HG02623 (cell line): ENCODE measurements around the gene PRSS50.

Experiments used
- ATAC-seq: cut with Tn5 transposase; IDR thresholded peaks from one replicate; pipeline ENCODE4 v1.9.1; 2021; ENCODE audit warnings: moderate library complexity; ENCODE audit not compliant: unreplicated experiment

PRSS50 gene

DNA sequence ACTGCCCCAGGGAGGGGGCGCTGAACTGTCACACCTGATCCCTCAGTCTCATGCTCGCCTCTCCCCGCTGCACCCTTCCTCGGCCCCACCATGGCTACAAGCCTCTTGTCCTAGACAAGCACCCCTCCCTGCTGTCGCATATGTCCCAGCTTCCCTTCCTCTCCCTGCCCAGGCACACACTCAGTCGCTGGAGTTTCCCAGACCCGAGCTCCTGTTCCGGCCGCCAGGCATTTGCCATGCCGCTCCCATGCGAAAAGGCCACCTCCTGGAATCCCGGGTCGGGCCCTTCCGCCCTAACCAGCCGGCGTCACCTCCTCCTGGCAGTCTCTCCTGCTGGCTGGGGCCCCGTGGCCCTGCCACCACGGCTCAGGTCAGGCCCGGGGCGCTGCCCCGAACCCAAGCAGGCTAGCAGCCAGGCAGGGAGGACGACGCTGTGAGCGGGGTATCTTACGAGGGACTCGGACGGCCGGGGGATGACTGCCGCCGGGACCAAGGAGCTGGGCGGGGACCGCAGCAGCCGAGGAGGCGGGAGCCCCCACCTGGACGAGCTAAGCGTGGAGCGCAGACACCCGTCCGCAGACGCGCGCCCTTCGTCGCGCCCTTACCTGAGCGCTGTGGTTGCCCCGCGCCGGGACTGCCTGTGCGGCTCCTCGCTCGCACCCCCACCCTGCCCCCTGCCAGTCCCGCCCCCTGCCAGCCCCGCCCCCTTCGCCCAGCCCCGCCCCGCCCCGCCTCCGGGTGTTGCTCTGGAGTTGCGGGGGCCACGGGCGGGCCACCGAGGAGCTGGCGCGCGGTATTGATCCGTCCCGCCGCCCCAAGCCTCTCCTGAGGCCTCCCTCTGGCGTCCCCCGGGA lies 24.4 kb downstream of the PRSS50 start, which contains the start of gene ALS2CL:
TSS of gene ALS2CL (minus strand) at position 642 of the 854 bp plus-strand sequence. CDS start 4,239 bp downstream, outside the sequence.
- no peak for ATAC-seq

DNA sequence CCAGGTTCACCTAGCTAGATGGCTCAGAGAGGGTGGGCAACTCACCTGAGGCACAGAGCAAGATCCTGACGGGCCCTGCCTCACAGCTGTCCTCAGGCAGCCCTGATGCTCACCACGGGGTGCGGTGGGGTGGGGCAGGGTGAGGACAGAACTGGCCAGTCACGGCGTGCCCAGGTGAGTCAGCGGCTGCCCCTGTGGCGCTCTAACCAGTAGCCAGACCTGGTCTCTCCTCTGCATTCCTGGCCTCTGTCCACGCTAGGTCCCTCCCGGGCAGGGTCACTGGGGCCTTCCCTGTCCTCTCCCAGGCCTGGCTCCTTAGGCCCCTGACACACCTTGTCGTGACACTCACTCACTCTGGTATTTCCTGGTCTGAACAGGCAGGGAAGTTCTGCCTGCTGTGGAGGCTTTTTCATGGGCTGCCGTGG lies 25.1 kb downstream of the PRSS50 start:
- no peak for ATAC-seq

DNA sequence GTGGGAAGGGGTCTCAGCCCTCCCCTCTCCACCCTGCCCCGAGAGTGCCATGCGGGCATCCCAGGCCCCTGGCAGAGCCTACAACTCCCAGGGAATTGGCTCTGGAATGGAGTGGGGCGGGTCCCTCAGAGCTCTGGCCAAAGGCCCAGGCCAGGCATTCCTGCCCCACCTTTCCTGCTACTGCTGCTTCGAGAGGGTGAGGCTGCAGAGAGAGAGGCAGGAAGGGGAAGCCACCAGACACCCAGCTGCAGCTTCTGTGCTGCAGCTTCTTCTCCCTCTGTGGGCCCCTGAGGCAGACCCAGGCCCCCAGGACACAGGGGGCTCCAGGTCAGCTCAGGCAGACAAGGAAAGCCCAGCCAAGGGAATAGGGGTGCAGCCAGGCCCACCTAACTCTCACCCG lies 26.9 kb downstream of the PRSS50 start:
- ATAC-seq: no peak

DNA sequence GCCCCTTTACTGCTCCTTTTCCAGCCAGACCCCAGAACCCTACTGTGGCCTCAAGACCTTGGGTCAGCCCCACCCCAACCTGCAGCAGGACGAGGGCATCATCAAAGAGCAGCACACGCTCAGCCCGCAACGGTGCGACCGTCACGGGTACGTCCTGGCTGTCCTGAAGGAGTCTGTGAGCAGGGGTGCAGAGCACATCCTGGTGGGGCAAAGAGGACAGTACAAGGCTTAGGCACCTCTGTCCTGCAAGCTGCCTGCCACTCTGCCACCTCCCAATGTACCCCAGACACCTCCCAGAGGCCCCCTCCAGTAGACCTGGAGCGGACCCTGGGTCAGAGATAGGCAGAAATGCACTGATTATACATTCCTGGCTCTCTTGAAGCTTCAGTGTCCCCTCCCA lies 32.2 kb downstream of the PRSS50 start:
- no peak for ATAC-seq

DNA sequence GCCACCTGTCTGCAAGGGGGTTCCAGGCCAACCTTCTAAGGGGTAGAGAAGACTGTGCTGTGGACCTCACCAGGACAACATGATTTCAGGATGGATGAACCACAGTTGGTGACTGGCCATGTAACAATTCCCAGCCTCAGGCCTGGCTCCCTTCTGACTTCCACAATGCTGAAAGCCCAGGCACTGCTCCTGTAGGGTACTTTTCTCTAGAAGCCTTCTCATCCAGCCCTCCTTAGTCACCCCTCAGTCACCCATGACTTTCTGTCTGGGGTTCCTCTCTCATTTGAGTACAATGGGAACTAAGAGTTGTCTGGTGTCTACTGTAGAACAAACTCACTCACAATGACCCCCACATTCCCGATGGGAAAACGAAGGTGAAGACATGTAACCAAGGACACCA lies 32.8 kb downstream of the PRSS50 start:
- no peak for ATAC-seq

DNA sequence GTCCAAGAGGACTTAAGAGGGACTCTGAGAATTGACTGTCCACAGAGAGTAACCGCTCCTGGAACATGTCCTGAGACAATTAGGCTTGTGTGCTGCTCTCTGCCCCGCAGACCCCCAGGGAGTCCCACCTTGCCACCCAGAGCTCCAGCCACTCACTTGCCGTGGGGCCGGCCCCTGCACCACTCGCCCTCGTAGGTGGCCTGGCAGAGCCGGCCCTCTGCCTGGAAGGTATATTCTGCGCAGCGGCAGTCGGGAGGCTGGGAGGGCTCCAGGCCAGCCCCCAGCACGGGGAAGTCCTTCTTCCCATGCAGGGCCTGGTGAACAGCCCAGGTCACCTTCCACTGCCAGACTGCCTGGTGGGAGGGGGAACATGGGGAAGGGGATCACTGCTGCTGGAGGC lies 34.7 kb downstream of the PRSS50 start:
- ATAC-seq: no peak

DNA sequence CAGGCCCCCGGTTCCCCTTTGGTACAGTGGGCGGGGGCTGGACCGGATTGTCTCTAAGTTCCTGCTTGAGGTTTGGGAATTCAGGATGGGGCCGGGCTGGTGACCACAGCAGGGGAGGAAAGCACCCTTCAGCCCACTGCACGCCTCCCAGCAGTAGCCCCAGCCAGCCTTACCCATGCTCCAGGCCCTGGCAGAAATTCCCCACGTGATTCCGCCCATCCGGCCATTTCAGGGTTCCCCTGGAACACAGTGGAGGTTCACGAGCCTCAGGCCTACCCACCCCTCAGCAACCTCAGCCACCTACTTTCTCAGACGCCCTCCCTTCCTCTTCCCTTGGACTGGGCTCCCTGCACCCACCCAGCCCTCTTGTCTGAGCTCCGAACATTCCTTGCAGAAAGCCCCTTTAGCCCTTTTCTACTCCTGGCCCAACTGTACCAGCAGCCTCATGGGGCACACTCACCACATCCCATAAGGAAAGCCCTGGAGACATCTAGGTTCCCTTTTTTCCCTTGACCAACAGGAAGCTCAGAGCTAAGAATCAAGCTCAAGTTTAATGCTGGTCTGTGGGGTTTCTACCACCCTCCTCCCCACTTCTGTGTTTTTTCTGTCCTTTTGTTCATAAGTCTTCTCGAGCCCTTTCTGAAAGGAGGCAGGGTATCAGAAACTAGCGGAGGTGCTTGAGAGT lies 35.7 kb downstream of the PRSS50 start:
- ATAC-seq: no peak

DNA sequence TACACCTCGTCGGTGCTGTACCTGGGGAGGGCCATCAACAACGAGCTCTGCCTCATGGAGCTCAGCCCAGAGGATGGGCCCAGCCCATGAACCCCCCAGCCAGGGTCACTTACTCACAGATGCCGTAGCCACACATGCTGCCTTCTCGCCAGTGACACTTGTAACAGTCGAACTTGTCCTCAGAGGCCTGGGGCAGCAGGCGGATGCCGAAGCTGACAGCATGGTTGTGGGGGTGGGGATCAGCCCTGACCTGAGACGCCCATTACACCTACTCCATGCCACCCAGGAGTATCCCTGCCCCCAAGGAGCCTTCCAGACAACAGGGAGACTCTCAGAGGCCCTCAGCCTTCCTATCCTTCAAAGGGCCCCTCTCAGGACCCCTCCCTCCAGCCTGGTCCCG lies 36.3 kb downstream of the PRSS50 start:
- no peak for ATAC-seq

DNA sequence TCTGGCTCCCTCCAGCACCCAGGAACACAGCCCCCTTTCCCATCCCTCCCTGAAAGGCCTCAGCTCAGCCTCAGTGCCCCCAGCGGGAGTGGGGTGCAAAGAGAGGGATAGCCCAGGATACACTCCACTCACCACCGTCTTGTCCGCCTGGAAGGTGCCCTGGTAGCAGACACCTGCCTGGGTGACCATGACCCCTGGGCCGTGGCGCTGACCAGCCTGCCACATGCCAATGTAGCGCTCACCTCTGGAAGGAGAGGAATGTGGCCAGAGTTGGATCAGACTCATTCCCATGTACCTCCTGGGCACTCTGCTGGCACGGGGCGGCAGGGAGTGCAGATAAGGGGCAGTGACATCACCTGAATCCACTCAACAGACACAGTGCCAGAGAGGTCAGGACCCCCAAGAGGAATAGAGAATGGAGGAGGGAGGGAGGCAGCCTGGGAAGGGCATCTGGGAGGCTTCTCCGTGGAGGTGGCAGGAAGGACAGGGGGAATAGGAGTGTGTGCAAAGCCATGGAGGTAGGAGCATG lies 37.3 kb downstream of the PRSS50 start:
- ATAC-seq: no peak

DNA sequence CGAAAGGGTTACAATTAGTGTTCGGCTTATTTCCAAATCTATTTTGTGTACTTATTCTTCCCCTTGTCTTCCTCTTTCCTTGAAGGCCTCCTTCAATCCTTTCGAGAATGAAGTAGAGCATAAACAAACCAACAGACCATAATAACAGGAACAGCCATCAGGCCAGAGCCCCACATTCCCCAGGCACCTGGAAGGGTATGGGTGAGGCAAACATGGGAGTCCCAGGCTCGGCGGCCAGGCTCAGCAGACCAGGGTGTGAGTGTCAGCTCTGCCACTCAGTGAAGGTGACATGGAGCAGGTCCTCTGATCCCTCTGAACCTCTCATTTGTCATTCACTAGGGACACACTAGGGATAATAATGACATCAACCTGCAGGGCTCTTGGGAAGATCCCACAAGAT lies 38.0 kb downstream of the PRSS50 start:
- ATAC-seq: no peak

DNA sequence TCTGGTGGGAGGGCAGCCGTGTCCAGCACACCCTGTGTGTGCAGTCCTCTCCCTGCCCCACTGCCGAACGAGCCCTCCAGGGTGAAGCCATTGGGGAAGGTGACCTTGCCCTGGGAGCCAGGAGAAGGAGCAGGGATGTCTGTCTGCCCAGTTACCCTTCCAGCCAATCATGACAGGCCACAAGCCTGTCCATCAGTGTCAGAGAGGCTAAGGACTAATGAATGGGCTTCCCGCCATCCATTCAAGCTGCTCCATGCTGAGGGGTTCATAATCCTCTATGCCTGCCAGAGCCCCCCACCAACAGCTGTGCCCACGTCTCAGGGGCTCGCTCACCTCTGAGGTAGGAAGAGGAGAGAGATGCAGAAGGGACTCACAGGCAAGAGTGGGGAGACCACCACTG lies 39.4 kb downstream of the PRSS50 start:
- ATAC-seq: no peak

DNA sequence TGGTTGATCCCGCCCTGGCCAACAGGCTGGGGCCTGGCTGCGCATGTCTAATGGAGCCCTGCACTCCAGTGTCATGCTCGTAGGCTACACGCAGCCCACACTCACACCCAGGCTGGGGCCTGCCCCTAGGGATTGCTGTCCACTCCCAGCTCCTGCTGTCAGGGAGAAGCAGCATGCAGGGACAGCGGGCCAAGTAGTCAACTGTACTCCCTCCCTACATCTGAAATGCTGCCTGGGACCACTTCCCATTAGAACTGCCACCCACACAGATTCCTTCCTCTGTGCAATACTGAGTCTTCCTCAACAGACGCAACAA lies 40.3 kb downstream of the PRSS50 start:
- ATAC-seq: no peak

DNA sequence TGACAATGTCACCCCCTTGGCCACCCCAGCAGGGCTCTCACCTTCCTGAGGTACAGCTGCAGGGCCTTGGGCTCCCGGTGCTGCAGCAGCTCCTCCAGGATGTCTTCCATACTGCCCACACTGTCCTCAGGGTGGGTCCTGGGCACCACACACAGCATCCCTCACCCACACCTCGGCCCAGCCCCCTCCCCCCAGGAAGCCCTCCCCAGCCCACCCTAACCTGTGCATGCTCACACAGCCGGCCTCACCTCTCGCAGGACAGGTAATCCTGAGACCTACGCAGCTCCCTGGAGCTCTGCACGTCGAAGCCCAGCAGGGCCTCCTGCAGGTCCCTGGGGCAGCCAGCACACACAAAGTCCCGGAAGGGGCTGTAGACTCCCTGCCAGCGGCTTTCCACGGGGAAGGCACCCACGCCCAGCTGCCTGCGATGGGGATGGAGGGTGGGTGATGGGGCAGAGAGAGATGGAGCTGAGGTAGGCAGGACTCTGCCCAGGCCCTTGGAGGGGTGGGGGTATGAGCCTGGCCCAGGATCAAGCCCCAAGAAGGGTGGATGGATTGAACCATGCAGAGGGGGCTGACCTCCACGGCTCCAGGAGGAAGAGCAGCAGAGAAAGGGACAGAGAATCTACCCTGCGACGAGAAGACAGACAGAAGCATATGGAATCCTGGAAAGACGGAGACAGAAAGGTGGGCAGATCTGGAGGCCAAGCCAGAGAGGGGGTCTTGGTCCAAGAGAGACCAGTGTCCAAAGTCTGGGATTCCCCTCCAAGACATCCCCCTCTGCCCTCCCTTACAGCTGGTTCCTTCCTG lies 40.9 kb downstream of the PRSS50 start:
- ATAC-seq: no peak

DNA sequence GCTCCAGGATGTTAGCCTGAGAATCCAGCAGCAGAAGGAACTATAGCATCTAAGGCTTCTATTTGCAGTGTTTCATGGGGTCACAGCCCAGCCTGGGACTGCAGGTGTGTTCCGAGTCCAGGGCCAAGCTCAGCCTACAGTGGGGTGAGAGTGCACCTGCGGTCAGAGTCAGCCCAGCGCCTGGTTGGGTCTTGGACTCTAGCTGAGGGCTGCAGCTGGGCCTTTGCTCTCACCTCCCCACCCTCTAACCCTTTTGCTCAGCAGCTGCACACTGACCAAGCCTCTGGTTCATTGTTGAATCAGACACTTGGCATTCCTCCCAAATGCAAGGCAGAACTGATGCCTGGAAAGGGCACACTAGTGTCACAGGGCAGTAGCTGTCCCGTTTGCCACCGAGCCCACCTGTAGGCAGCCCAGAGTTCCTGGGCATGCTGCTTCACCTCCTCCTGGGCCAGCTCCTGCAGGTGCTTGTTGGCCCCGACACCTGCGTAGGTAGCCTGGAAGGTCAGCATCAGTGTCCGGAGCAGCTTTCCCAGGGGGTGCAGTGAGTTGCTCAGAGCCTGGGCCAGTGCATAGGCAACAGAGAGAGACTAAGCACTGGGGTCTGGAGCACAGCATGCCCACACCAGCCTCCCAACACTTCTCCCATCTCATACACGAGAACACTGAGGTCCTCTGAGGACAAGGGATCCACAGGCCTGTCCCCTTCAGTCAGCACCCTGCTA lies 41.7 kb downstream of the PRSS50 start:
- no peak for ATAC-seq

DNA sequence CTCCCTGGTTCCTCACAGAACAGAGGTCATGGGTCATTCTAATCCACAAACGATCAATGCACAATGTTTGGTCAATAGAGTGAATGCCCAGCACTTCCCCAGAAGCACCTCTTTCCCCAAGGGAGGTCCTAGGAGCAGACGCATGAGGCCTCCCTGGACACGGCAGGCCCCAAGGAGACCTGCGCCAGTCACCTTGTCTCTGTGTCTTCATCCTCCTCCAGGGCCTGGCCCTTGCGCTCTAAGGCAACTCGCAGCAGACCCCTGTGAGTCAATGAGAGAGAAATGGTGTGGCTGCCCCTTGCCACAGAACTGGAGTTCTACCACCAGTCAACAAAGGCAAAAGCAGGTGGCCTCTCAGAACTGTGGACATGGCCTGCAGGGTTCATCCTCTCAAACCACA lies 42.2 kb downstream of the PRSS50 start:
- no peak for ATAC-seq

DNA sequence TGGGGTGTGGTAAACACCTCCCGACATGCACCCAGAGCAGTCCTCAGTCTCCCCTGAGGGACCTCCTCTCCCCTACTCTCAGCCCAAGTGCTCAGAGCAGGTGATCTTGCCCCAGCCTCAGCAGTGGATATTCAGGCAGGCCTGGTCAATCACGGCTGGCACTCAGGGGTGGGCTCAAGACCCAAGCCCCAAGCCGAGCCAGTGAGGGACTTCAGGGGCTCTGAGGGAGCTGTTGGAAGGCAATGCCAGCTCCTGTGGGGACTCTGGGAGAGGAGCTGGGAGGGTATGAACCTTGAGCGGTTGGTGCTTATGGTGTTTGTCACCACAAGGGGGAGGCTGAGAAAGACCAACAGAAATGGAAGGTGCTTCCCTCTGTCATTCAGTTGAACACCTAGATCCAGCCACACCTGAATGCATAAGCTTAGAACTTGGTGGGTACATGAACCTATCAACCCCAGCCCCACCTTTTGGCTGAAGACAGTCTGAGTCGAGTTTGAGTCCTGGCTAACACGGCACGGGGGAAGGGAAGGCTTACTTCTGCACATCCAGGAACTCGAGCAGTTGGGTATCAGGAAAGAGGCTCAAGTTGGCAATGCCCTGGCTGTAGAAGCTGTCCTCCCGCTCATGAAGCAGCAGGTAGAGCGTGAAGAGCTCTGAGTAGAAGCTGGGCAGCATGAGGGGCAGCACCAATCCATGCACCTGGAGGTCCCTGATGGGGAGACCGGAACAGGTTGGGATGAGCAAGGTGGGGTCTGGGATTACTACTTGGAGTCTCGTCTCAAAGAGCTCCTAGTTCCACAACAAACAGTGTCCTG lies 43.4 kb downstream of the PRSS50 start:
- no peak for ATAC-seq

DNA sequence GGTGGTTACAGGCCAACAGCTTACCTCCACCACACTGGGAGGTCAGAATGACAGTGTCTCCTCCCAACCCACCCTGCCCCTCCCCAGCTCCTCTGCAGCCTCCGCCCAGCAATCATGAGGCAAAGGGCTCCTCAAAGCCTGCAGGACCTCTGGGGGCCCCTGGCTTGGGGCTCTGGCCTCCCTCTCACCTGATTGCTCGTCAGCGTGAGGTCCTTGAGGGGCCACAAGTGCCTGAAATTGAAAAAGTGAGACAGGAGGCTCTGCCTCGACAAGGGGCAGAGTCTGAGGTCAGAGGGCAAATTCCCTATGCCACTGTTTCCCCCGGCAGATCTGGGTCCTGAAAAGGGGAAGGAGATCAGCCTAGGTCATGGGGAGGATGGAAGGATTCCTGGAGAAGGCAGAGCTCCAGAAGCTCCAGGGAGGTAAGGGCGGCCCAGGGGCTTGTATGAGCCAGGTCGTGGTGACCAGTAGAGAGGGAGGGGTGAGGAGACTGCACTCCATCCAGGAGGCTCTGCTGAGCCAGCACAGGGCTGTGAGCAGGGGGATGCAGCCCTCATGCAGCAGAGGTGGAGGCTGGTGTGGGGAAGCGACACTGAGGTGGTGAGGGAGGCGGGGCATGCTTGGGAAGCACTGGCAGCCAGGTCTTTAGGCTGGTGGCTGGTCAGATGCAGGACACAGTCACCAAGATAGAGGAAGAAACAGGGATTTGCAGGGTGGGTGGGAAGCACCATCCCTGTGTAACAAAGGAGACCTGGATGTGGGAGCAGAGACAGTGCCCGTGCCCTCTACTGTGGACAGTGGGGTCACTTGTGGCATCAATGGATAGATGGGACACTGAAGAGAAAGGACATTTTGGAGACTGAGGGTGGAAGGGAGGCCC lies 44.3 kb downstream of the PRSS50 start:
- no peak for ATAC-seq

DNA sequence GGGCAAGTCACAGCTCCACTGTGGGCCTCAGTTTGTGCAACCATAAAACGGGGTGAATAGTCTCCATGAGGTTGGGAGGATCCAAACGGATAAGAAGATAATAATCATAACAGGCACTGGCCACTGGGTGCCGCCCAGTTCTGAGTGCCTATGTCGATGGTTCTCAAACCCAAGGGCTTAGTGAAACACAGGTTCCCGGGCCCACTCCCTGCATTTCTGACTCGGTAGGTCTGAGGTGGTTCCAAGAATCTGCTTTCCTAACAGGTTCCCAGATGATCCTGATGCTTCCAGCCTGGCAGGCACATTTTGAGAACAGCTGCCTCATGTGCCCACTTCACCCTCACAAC lies 45.3 kb downstream of the PRSS50 start:
- no peak for ATAC-seq
